GM23338 (cell line): Measurements from ENCODE around the gene TTC28. TPM values are rescaled to one million over a fixed set of nuclear protein-coding genes. Genes with fewer than 3 reads are reported as not detected.

ENCODE experiments used
- ATAC-seq: fragments of 200-7000 bp; cut with Tn5 transposase; 3 replicates; pipeline ENCODE4 v1.9.1; 2020
- DNase-seq: peaks from one replicate; pipeline ENCODE4 v3.0.0-alpha.2; 2015; ENCODE audit warnings: low spot score
- H2AFZ ChIP-seq: fragments of 200-600 bp; sonication (generic); 2 replicates; pipeline ENCODE4 v1.8.0; 2016; ENCODE audit warnings: antibody characterized with exemption, mild to moderate bottlenecking, moderate library complexity
- H3F3A ChIP-seq: fragments of 200-600 bp; sonication (generic); replicated peaks from 2 replicates; pipeline ENCODE4 v1.8.0; 2017; ENCODE audit warnings: antibody characterized with exemption, mixed run types, low read depth
- H3K27ac ChIP-seq: fragments of 200-600 bp; sonication (generic); 2 replicates; pipeline ENCODE4 v1.6.1; 2016; ENCODE audit warnings: low read depth
- H3K27me3 ChIP-seq: fragments of 200-600 bp; sonication (generic); 2 replicates; pipeline ENCODE4 v1.8.0; 2016; ENCODE audit warnings: mild to moderate bottlenecking, mixed run types, moderate library complexity; ENCODE audit not compliant: insufficient read depth
- H3K36me3 ChIP-seq: fragments of 200-600 bp; sonication (generic); 2 replicates; pipeline ENCODE4 v1.8.0; 2016; ENCODE audit warnings: mild to moderate bottlenecking; ENCODE audit not compliant: insufficient read depth
- H3K4me1 ChIP-seq: fragments of 200-600 bp; sonication (generic); 2 replicates; pipeline ENCODE4 v1.8.0; 2016; ENCODE audit warnings: mild to moderate bottlenecking, moderate library complexity; ENCODE audit not compliant: insufficient read depth
- H3K4me2 ChIP-seq: fragments of 200-600 bp; sonication (generic); 2 replicates; pipeline ENCODE4 v1.7.1; 2017; ENCODE audit warnings: mixed run types
- H3K4me3 ChIP-seq: fragments of 200-600 bp; sonication (generic); 2 replicates; pipeline ENCODE4 v1.6.1; 2016; ENCODE audit warnings: mixed run types
- H3K79me2 ChIP-seq: fragments of 200-600 bp; sonication (generic); replicated peaks from 2 replicates; pipeline ENCODE4 v1.8.0; 2017; ENCODE audit warnings: mild to moderate bottlenecking; ENCODE audit not compliant: insufficient read depth
- H3K9me2 ChIP-seq: fragments of 200-600 bp; sonication (generic); 2 replicates; pipeline ENCODE4 v1.8.0; 2017; ENCODE audit not compliant: insufficient read depth
- H4K20me1 ChIP-seq: fragments of 200-600 bp; sonication (generic); replicated peaks from 2 replicates; pipeline ENCODE4 v1.8.0; 2017; ENCODE audit warnings: mild to moderate bottlenecking; ENCODE audit not compliant: insufficient read depth
- H3K27ac Mint-ChIP-seq: 2 replicates; pipeline ENCODE4 v1.8.0; 2020; ENCODE audit warnings: inconsistent platforms, mild to moderate bottlenecking, moderate library complexity, mixed read lengths
- H3K27me3 Mint-ChIP-seq: 3 replicates; pipeline ENCODE4 v1.8.0; 2022; ENCODE audit warnings: low read depth, mild to moderate bottlenecking, moderate library complexity, mixed read lengths, inconsistent platforms; ENCODE audit not compliant: insufficient read depth, poor library complexity
- H3K36me3 Mint-ChIP-seq: 3 replicates; pipeline ENCODE4 v1.8.0; 2021; ENCODE audit warnings: low read depth, mild to moderate bottlenecking, inconsistent platforms, moderate library complexity, mixed read lengths
- H3K4me1 Mint-ChIP-seq: 3 replicates; pipeline ENCODE4 v1.8.0; 2020; ENCODE audit warnings: mild to moderate bottlenecking, inconsistent platforms, mixed read lengths
- H3K4me3 Mint-ChIP-seq: 3 replicates; pipeline ENCODE4 v1.8.0; 2021; ENCODE audit warnings: moderate library complexity, mild to moderate bottlenecking, inconsistent platforms, mixed read lengths
- H3K9me3 Mint-ChIP-seq: 3 replicates; pipeline ENCODE4 v1.8.0; 2020; ENCODE audit warnings: moderate library complexity, mild to moderate bottlenecking, inconsistent platforms, mixed read lengths
- CREB1 ChIP-seq: fragments of 250-450 bp; sonication (Bioruptor Pico); IDR thresholded peaks from 2 replicates; pipeline ENCODE4 v1.5.0; 2020; ENCODE audit warnings: low read depth, mild to moderate bottlenecking, moderate library complexity
- EZH2phosphoT487 ChIP-seq: fragments of 200-600 bp; sonication (generic); IDR thresholded peaks from one replicate; pipeline ENCODE4 v1.8.1; 2018; ENCODE audit warnings: antibody characterized with exemption; ENCODE audit not compliant: unreplicated experiment
- JUNB ChIP-seq: IDR thresholded peaks from one replicate; pipeline ENCODE4 v1.6.1; 2016; ENCODE audit warnings: antibody characterized with exemption; ENCODE audit not compliant: unreplicated experiment
- NANOG ChIP-seq: IDR thresholded peaks from 2 replicates; pipeline ENCODE4 v1.6.1; 2016; ENCODE audit warnings: antibody characterized with exemption, borderline replicate concordance
- STAT1 ChIP-seq: IDR thresholded peaks from one replicate; pipeline ENCODE4 v1.6.1; 2016; ENCODE audit warnings: antibody characterized with exemption; ENCODE audit not compliant: unreplicated experiment
- ZNF462 ChIP-seq: fragments of 250-450 bp; sonication (Bioruptor Pico); IDR thresholded peaks from 2 replicates; pipeline ENCODE4 v1.5.0; 2020; ENCODE audit warnings: mild to moderate bottlenecking, moderate library complexity
- polyA plus RNA-seq: library from polyadenylated mRNA; unstranded; fragments of >200 nt; fragmentation: Nextera tagmentation; extraction: Ambion mirVana; gene quantifications from 2 replicates; pipeline ENCODE4 v1.2.1, GENCODE V29; 2016
- total RNA-seq: library from RNA; depleted of rRNA; stranded (reverse); fragments of >200 nt; shearing (Covaris generic); gene quantifications from 2 replicates; pipeline ENCODE4 v1.2.3, GENCODE V29; 2014

The TTC28 gene
- total and polyA plus RNA-seq, 2 experiments from 2014 or later, result 4.5 to 16.1 TPM

- Mint-ChIP-seq H3K4me1 (peaks cover 25% of the 10 kb centered on the region), H3K27ac (no peak overlapping the region), H3K36me3 (no peaks in the 10 kb centered on the region), H3K9me3 (no peaks in the 10 kb centered on the region; the same call in 2 of the 3 replicates), H3K4me3 (no peak overlapping the region), H3K27me3 (no peaks in the 10 kb centered on the region)
- Histone ChIP-seq H3K9me2 (no peaks in the 10 kb centered on the region), H3K27me3 (no peaks in the 10 kb centered on the region), H3K27ac (no peak overlapping the region), H3K4me2 (no peak overlapping the region), H2AFZ (no peak overlapping the region), H3F3A (no peaks in the 10 kb centered on the region), H3K4me3 (no peak overlapping the region), H3K79me2 (no peaks in the 10 kb centered on the region), H3K36me3 (no peaks in the 10 kb centered on the region), H4K20me1 (no peaks in the 10 kb centered on the region), H3K4me1 (peaks cover 20% of the 10 kb centered on the region)
- ATAC-seq, result no peak
- DNase-seq, result no peak
- no peak for TF ChIP-seq ZNF462 (CRISPR knock-in tag)
Observed at GRCh38 chr22:28185130-28185529, 494.5 kb downstream of the TTC28 start.

- H2AFZ ChIP-seq, result no peak overlapping the region
- DNase-seq, result no peak
- no peak overlapping the region for H3K27ac Mint-ChIP-seq
- ATAC-seq, result no peak
- H3K4me2 ChIP-seq, result no peak overlapping the region
- H3K27me3 ChIP-seq, result no peaks in the 10 kb centered on the region
- no peaks in the 10 kb centered on the region for H3K9me3 Mint-ChIP-seq
- H3K4me3 Mint-ChIP-seq, result no peak overlapping the region
- no peaks in the 10 kb centered on the region for H3K27me3 Mint-ChIP-seq
- H3K9me2 ChIP-seq, result no peaks in the 10 kb centered on the region
- no peaks in the 10 kb centered on the region for H3K79me2 ChIP-seq
- peaks cover 22% of the 10 kb centered on the region for H3K4me1 Mint-ChIP-seq
- H3K4me1 ChIP-seq, result peaks cover 16% of the 10 kb centered on the region
- no peak overlapping the region for H3K4me3 ChIP-seq
- no peaks in the 10 kb centered on the region for H4K20me1 ChIP-seq
- TF ChIP-seq NANOG (no peak), CREB1 (CRISPR knock-in tag) (no peak), STAT1 (no peak), EZH2phosphoT487 (no peak), JUNB (no peak)
- no peaks in the 10 kb centered on the region for H3K36me3 ChIP-seq
- no peak overlapping the region for H3K27ac ChIP-seq
- H3K36me3 Mint-ChIP-seq, result no peaks in the 10 kb centered on the region
- no peaks in the 10 kb centered on the region for H3F3A ChIP-seq
Observed at GRCh38 chr22:28183078-28183860, 496.4 kb downstream of the TTC28 start.
